ENCODE data around the gene M1AP. TPM values are rescaled to one million over a fixed set of nuclear protein-coding genes. Genes with fewer than 3 reads are reported as not detected.

Gene M1AP
- total and polyA plus RNA-seq, 2 of the 4 experiments (the other 2 are of a cell fraction), result 0.03 TPM; not detected in 1

- in situ Hi-C loops (cut with MboI; ENCODE audit: low sequenced_read_pairs), result no loop called here
- H3K4me2 ChIP-seq (ENCODE audit: low read depth, low read length), result peak overlapping the region; percentile 87
- H3K23ac ChIP-seq (ENCODE audit: low read depth, low read length), result peak overlapping the region; percentile 94
- peaks cover 20 to 75% of the 10 kb centered on the region in 2 experiments for H3K79me1 ChIP-seq (ENCODE audit: low read depth in 1 of 2, low read length in 2 of 2)
- peak overlapping the region; percentile 97 for H2AK9ac ChIP-seq (replicated peaks; ENCODE audit: low read depth, low read length, poor library complexity)
- H2BK20ac ChIP-seq (ENCODE audit: low read depth, low read length), result peak overlapping the region; percentile 32; the same call in 1 of the 2 replicates
- peak overlapping the region; percentile 78; the same call in 1 of the 2 replicates for H3K4me3 ChIP-seq (ENCODE audit: insufficient read depth, low read depth, low read length)
- TF ChIP-seq MAFK (IDR thresholded peaks at IDR 0.05; ENCODE audit: low read depth, low read length) (no peak), SMC3 (IDR thresholded peaks at IDR 0.05; ENCODE audit: low read depth, low read length) (no peak)
- peaks cover 25% of the 10 kb centered on the region for H3K36me3 ChIP-seq (ENCODE audit: control insufficient read depth, insufficient read depth, low read length)
- peak overlapping the region; percentile 91 for H3K27ac ChIP-seq (ENCODE audit: insufficient read depth, low read length)
- peak overlapping the region; percentile 98 for H3K14ac ChIP-seq (replicated peaks; ENCODE audit: low read depth, low read length)
- H2BK120ac ChIP-seq (ENCODE audit: low read depth, low read length), result peak overlapping the region; percentile 84
- no peaks in the 10 kb centered on the region; the same call in 1 of the 2 replicates for H4K20me1 ChIP-seq (ENCODE audit: insufficient read depth, low read length)
- no TSS peak for BruUV-seq (replicated peaks)
- peaks cover 24% of the 10 kb centered on the region for H3K4me1 ChIP-seq (ENCODE audit: control insufficient read depth, insufficient read depth, low read length)
- DNase-seq (no peak), ATAC-seq (ENCODE audit: low read depth) (no peak)
- 79% methylated on average over 13 of the region's 21 CpGs; no CpG with 5 or more reads in 1 of the 2 experiments for WGBS, 2 experiments (ENCODE audit: extremely low coverage in 2 of 2, insufficient read length in 1 of 2)
- peak overlapping the region in 1 of 2 experiments; percentile 94; a peak in 2 of 4 replicates for H4K8ac ChIP-seq (ENCODE audit: low read depth in 2 of 2, low read length in 2 of 2)
- peak overlapping the region; percentile 36 for H3K56ac ChIP-seq (ENCODE audit: extremely low read depth, insufficient read depth, low read length)
- H2BK15ac ChIP-seq (ENCODE audit: low read depth, low read length), result peak overlapping the region; percentile 3; the same call in 1 of the 3 replicates
- peak overlapping the region; percentile 98 for H4K91ac ChIP-seq (ENCODE audit: insufficient read depth, low read depth, low read length)
- intact Hi-C loops (cut with micrococcal nuclease), result no loop called here
- peak overlapping the region; percentile 98 for H2AFZ ChIP-seq (replicated peaks; ENCODE audit: low read length, poor library complexity)
- peak overlapping the region; percentile 90 for H3K9ac ChIP-seq (ENCODE audit: low read depth, low read length)
- H3K9me3 ChIP-seq (ENCODE audit: control insufficient read depth, insufficient read depth, low read length), result no peaks in the 10 kb centered on the region
- H2AK5ac ChIP-seq (ENCODE audit: low read depth, low read length), result peak overlapping the region; percentile 90
- H3K4ac ChIP-seq (ENCODE audit: low read depth, low read length), result peak overlapping the region; percentile 98
- peaks cover 16% of the 10 kb centered on the region; the same call in 1 of the 2 replicates for H3K9me1 ChIP-seq (ENCODE audit: insufficient read depth, low read length)
- peak overlapping the region; percentile 77; the same call in 1 of the 2 replicates for H3K18ac ChIP-seq (ENCODE audit: low read depth, low read length)
- peak overlapping the region; percentile 87 for H2BK5ac ChIP-seq (ENCODE audit: low read depth, low read length, poor library complexity, severe bottlenecking)
- dilution Hi-C loops (cut with HindIII; ENCODE audit: low sequenced_read_pairs, unreplicated experiment), result no loop called here
- H3K27me3 ChIP-seq (ENCODE audit: control insufficient read depth, insufficient read depth, low read length), result no peaks in the 10 kb centered on the region
- CTCF ChIA-PET, result no interaction called here
- peak overlapping the region; percentile 97; the same call in 1 of the 2 replicates for H4K5ac ChIP-seq (ENCODE audit: low read depth, low read length)
- POLR2A ChIA-PET (ENCODE audit: unreplicated experiment), result interaction anchor here (1.5 kb wide), 1 partner anchor 15 kb away, joined by 3 read pairs; no protein-coding TSS in a partner anchor
These were observed 95.9 kb downstream of the M1AP start for GRCh38 chr2:74551942-74552913.
